ENCODE data around the gene KCNQ2. TPM values are rescaled to one million over a fixed set of nuclear protein-coding genes. Genes with fewer than 3 reads are reported as not detected.

KCNQ2 gene
- total and polyA plus RNA-seq, 2 experiments from 2014 or later: 68.5 to 92.4 TPM

DNA sequence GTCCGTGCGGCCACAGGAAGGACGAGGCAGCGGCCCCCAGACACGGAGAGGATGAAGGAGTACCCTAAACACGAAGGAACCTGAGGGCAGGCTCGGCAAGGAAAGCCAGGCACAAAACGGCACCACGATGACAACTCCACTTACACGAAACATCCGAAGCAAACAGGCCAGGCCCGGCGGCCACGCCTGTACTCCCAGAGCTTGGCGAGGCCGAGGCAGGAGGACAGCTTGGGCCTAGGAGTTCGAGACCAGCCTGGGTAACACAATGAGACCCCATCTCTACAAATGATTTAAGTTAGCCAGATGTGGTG lies 13.4 kb downstream of the KCNQ2 start:
- no peaks in the 10 kb centered on the region for H3K27me3 ChIP-seq (ENCODE audit: insufficient read depth)
- peaks cover 16% of the 10 kb centered on the region for H3K27me3 Mint-ChIP-seq (ENCODE audit: insufficient read depth, low read depth, poor library complexity)

More for the DNA sequence above, 13.4 kb downstream of the KCNQ2 start:
- TF ChIP-seq STAT1 (IDR thresholded peaks at IDR 0.05; ENCODE audit: unreplicated experiment) (no peak), CREB1 (CRISPR knock-in tag; IDR thresholded peaks at IDR 0.05; ENCODE audit: low read depth) (no peak), NANOG (IDR thresholded peaks at IDR 0.05; ENCODE audit: borderline replicate concordance) (no peak), POLR2AphosphoS5 (IDR thresholded peaks at IDR 0.05; ENCODE audit: low read depth) (no peak), EZH2phosphoT487 (IDR thresholded peaks at IDR 0.05; ENCODE audit: unreplicated experiment) (no peak), ZNF331 (CRISPR knock-in tag; IDR thresholded peaks at IDR 0.05; ENCODE audit: low read depth) (no peak), ZNF114 (CRISPR knock-in tag; IDR thresholded peaks at IDR 0.05) (no peak), EZH2 (IDR thresholded peaks at IDR 0.05; ENCODE audit: low read depth, unreplicated experiment) (no peak), JUNB (IDR thresholded peaks at IDR 0.05; ENCODE audit: unreplicated experiment) (no peak)
- TF ChIP-seq, protein P1, sequence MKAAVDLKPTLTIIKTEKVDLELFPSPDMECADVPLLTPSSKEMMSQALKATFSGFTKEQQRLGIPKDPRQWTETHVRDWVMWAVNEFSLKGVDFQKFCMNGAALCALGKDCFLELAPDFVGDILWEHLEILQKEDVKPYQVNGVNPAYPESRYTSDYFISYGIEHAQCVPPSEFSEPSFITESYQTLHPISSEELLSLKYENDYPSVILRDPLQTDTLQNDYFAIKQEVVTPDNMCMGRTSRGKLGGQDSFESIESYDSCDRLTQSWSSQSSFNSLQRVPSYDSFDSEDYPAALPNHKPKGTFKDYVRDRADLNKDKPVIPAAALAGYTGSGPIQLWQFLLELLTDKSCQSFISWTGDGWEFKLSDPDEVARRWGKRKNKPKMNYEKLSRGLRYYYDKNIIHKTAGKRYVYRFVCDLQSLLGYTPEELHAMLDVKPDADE (IDR thresholded peaks at IDR 0.05): no peak
- TF ChIP-seq, protein P2, sequence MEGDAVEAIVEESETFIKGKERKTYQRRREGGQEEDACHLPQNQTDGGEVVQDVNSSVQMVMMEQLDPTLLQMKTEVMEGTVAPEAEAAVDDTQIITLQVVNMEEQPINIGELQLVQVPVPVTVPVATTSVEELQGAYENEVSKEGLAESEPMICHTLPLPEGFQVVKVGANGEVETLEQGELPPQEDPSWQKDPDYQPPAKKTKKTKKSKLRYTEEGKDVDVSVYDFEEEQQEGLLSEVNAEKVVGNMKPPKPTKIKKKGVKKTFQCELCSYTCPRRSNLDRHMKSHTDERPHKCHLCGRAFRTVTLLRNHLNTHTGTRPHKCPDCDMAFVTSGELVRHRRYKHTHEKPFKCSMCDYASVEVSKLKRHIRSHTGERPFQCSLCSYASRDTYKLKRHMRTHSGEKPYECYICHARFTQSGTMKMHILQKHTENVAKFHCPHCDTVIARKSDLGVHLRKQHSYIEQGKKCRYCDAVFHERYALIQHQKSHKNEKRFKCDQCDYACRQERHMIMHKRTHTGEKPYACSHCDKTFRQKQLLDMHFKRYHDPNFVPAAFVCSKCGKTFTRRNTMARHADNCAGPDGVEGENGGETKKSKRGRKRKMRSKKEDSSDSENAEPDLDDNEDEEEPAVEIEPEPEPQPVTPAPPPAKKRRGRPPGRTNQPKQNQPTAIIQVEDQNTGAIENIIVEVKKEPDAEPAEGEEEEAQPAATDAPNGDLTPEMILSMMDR (conservative IDR thresholded peaks at IDR 0.05; ENCODE audit: low read depth in 2 of 2): no peak
- TF ChIP-seq, protein P3, sequence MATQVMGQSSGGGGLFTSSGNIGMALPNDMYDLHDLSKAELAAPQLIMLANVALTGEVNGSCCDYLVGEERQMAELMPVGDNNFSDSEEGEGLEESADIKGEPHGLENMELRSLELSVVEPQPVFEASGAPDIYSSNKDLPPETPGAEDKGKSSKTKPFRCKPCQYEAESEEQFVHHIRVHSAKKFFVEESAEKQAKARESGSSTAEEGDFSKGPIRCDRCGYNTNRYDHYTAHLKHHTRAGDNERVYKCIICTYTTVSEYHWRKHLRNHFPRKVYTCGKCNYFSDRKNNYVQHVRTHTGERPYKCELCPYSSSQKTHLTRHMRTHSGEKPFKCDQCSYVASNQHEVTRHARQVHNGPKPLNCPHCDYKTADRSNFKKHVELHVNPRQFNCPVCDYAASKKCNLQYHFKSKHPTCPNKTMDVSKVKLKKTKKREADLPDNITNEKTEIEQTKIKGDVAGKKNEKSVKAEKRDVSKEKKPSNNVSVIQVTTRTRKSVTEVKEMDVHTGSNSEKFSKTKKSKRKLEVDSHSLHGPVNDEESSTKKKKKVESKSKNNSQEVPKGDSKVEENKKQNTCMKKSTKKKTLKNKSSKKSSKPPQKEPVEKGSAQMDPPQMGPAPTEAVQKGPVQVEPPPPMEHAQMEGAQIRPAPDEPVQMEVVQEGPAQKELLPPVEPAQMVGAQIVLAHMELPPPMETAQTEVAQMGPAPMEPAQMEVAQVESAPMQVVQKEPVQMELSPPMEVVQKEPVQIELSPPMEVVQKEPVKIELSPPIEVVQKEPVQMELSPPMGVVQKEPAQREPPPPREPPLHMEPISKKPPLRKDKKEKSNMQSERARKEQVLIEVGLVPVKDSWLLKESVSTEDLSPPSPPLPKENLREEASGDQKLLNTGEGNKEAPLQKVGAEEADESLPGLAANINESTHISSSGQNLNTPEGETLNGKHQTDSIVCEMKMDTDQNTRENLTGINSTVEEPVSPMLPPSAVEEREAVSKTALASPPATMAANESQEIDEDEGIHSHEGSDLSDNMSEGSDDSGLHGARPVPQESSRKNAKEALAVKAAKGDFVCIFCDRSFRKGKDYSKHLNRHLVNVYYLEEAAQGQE (IDR thresholded peaks at IDR 0.05; ENCODE audit: unreplicated experiment): no peak
- TF ChIP-seq, protein P4, sequence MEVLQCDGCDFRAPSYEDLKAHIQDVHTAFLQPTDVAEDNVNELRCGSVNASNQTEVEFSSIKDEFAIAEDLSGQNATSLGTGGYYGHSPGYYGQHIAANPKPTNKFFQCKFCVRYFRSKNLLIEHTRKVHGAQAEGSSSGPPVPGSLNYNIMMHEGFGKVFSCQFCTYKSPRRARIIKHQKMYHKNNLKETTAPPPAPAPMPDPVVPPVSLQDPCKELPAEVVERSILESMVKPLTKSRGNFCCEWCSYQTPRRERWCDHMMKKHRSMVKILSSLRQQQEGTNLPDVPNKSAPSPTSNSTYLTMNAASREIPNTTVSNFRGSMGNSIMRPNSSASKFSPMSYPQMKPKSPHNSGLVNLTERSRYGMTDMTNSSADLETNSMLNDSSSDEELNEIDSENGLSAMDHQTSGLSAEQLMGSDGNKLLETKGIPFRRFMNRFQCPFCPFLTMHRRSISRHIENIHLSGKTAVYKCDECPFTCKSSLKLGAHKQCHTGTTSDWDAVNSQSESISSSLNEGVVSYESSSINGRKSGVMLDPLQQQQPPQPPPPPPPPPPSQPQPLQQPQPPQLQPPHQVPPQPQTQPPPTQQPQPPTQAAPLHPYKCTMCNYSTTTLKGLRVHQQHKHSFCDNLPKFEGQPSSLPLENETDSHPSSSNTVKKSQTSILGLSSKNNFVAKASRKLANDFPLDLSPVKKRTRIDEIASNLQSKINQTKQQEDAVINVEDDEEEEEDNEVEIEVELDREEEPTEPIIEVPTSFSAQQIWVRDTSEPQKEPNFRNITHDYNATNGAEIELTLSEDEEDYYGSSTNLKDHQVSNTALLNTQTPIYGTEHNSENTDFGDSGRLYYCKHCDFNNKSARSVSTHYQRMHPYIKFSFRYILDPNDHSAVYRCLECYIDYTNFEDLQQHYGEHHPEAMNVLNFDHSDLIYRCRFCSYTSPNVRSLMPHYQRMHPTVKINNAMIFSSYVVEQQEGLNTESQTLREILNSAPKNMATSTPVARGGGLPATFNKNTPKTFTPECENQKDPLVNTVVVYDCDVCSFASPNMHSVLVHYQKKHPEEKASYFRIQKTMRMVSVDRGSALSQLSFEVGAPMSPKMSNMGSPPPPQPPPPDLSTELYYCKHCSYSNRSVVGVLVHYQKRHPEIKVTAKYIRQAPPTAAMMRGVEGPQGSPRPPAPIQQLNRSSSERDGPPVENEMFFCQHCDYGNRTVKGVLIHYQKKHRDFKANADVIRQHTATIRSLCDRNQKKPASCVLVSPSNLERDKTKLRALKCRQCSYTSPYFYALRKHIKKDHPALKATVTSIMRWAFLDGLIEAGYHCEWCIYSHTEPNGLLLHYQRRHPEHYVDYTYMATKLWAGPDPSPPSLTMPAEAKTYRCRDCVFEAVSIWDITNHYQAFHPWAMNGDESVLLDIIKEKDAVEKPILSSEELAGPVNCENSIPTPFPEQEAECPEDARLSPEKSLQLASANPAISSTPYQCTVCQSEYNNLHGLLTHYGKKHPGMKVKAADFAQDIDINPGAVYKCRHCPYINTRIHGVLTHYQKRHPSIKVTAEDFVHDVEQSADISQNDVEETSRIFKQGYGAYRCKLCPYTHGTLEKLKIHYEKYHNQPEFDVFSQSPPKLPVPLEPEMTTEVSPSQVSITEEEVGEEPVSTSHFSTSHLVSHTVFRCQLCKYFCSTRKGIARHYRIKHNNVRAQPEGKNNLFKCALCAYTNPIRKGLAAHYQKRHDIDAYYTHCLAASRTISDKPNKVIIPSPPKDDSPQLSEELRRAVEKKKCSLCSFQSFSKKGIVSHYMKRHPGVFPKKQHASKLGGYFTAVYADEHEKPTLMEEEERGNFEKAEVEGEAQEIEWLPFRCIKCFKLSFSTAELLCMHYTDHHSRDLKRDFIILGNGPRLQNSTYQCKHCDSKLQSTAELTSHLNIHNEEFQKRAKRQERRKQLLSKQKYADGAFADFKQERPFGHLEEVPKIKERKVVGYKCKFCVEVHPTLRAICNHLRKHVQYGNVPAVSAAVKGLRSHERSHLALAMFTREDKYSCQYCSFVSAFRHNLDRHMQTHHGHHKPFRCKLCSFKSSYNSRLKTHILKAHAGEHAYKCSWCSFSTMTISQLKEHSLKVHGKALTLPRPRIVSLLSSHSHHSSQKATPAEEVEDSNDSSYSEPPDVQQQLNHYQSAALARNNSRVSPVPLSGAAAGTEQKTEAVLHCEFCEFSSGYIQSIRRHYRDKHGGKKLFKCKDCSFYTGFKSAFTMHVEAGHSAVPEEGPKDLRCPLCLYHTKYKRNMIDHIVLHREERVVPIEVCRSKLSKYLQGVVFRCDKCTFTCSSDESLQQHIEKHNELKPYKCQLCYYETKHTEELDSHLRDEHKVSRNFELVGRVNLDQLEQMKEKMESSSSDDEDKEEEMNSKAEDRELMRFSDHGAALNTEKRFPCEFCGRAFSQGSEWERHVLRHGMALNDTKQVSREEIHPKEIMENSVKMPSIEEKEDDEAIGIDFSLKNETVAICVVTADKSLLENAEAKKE (CRISPR knock-in tag; IDR thresholded peaks at IDR 0.05): no peak
- H4K20me1 ChIP-seq (replicated peaks; ENCODE audit: insufficient read depth): peaks cover 13% of the 10 kb centered on the region
- Mint-ChIP-seq H3K4me3 (no peak overlapping the region), H3K9me3 (no peaks in the 10 kb centered on the region; the same call in 2 of the 3 replicates), H3K36me3 (ENCODE audit: low read depth) (no peaks in the 10 kb centered on the region; the same call in 2 of the 3 replicates), H3K27ac (no peak overlapping the region), H3K4me1 (peaks cover 40% of the 10 kb centered on the region)
- H3K4me2 ChIP-seq: no peak overlapping the region
- no peaks in the 10 kb centered on the region for H3K36me3 ChIP-seq (ENCODE audit: insufficient read depth)
- H3K79me2 ChIP-seq (replicated peaks; ENCODE audit: insufficient read depth): peaks cover 74% of the 10 kb centered on the region
- no peak overlapping the region for H3K4me3 ChIP-seq
- ATAC-seq: no peak
- no peak for DNase-seq (ENCODE audit: low spot score)
- no peak overlapping the region for H2AFZ ChIP-seq
- H3K27ac ChIP-seq (ENCODE audit: low read depth): no peak overlapping the region
- no peaks in the 10 kb centered on the region for H3F3A ChIP-seq (replicated peaks; ENCODE audit: low read depth)
- peaks cover 9% of the 10 kb centered on the region; the same call in 1 of the 2 replicates for H3K4me1 ChIP-seq (ENCODE audit: insufficient read depth)
- no peaks in the 10 kb centered on the region for H3K9me2 ChIP-seq (ENCODE audit: insufficient read depth)

Data from GM23338 (cell line).